OCI-M2 (cell line): Measurements from ENCODE around the gene LRRC8E.
"Not testable (repeated sequence)": the region's sequence is repeated elsewhere in the genome, so short reads cannot be mapped to it uniquely, and the experiment has no call there.

Source experiments
- DNase-seq: peaks from one replicate; lab custom pipeline; 2025; ENCODE audit not compliant: unreplicated experiment; lab: John Stamatoyannopoulos, UW

The LRRC8E gene

DNA sequence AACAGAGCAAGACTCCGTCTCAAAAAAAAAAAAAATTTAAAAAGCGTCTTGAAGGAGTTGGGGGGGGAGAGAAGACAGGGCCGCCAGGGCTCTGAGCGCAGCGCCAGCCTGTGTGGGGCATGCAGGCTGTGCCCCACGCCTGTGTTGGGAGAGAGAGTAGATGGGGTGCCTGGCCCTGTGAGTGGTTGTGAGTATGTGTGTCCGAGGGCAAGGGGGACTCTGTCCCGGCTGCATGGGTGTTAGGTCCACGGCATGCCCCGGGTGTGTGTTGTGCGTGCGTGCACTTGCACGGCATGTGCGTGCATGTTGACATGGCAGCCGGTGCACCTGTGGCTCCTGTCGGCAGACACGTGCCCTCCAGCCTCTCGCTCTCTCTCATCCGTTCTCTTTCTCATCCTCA is 18.8 kb downstream of the LRRC8E start:
- no peak for DNase-seq

- DNase-seq: no peak
Observed at GRCh38 chr19:7907544-7907943, 19.2 kb downstream of the LRRC8E start.

DNA sequence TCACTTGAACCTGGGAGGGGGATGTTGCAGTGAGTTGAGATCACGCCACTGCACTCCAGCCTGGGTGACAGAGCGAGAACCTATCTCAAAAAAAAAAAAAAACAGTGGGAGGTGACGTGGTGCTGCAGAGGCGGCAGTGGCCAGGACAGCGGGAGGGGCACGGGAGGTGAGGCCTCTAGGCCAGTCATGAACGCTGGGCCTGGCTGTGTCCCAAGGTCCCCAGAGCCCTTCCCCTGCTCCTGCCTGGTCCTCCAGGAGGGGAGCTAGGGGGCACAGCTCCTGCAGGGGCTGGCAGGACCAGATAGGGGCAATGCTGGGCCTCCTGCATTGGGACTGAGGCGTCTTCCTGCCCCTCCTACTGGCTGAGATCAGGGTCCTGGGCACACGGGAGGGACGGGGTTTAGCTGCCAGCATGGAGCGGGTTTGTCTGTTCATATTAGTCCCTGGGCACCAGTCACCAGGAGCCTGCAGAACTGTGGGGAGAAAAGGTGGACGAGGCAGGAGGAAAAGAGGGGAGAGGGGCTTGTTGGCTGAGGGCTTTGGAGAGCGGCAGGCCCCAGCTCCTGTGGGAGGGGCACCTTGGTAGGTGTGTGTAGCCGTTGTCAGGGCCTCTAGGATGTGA is 19.9 kb downstream of the LRRC8E start:
- DNase-seq: no peak

DNA sequence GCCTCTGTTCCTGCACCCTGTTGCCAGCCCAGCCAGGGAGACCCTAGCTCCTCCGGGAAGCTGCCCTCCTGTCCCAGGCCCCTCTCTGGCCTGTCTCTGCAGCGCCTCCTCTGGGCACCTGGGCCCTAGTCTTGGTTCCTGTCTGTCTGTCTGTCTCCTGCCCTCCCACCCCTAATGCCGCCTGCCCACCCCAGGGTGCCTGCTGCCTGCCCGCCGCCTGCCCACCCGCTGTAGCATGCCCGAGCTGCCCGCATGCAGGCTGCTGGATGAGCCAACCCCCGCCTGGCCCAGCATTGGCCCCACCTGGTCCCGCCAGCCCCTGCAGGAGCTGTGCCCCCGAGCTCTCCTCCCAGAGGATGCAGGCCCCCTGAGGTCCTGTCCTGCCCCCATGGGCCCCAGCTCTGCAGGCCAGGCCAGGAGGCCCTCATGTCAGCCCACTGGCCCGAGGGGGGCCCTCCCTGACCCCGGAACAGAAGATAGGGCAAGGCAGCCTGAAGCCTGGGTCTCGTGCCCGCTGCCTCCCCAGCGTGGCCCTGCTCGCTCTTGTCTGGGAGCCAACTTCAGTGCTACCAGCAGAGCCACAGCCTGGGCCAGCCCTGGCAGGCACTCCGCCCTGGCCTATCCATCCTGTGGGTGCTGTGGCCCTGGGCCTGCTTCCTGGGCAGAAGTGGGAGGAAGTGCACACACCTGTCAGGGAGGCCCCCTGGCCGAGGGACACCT is 20.6 kb downstream of the LRRC8E start:
- no peak for DNase-seq

GRCh38 chr19:7909471-7910067 is 21.3 kb downstream of the LRRC8E start:
- no peak for DNase-seq

DNA sequence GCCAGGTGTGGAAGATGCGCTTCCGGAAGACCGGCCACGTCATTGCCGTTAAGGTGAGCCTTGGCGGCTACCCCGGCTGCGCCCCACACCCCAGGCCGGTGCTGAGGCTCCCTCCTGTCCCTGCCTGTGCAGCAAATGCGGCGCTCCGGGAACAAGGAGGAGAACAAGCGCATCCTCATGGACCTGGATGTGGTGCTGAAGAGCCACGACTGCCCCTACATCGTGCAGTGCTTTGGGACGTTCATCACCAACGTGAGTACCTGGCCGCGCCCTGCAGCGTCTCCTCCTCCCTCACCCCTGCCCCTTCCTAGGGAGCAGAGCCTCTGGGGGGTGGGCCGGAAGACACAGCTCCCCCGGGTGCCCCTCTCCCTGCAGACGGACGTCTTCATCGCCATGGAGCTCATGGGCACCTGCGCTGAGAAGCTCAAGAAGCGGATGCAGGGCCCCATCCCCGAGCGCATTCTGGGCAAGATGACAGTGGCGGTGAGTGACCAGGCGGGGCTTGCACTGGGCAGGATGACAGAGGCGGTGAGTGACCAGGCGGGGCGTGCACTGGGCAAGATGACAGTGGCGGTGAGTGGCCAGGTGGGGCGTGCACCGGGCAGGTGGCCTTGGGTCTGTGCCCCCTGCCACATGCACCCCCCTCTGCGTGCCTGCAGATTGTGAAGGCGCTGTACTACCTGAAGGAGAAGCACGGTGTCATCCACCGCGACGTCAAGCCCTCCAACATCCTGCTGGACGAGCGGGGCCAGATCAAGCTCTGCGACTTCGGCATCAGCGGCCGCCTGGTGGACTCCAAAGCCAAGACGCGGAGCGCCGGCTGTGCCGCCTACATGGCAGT is 22.2 kb downstream of the LRRC8E start:
- DNase-seq: no peak

DNA sequence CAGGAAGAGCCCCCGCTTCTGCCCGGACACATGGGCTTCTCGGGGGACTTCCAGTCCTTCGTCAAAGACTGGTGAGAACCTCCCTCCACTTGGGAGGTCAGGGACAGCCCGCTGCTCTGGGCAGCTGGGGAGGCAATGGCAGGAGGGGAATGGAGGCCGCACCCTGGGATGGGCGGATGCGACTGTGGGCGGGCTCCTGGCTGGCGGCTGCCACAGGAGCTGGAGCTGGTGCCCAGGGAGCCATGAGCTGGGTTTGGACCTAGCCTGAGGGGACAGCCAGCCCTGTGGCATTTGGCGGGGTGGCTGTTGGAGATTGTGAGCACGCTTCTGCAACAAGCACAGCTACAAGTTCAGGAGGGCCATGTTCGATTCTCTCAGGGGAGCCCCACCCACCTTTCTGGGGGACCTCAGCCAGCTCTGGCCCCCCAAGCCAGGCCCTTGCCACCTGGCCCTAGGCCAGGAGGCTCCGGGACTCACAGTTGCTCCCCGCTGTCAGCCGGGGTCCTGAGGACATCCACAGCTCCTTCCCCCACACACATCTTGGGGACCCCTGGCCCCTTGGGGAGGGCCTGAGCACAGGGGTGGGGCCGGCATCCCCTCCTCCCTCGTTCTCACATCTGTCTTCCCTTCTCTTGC is 23.3 kb downstream of the LRRC8E start:
- DNase-seq: no peak

GRCh38 chr19:7912144-7912696 is 23.9 kb downstream of the LRRC8E start:
- DNase-seq: no peak

GRCh38 chr19:7912697-7913564 is 24.6 kb downstream of the LRRC8E start:
- no peak for DNase-seq

DNA sequence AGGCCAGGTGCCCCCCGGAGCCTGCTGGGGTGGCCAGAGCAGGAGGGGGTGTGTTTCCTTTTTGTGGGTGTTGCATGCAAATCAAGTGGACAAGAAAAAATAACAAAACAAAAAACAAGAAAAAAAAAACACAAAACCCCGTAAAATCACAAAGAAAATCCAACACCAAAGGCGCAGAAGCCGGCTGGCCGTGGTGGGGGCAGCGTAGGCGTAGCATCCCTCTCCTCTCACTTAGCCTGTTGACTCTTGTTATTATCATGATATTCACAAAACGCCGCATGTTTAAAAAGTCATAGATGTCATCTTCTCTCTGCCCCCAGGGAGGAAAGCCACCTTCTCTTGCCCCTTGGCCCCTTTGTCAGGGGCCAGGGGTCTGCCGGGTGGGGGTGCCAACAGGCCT is 25.3 kb downstream of the LRRC8E start:
- no peak for DNase-seq

DNA sequence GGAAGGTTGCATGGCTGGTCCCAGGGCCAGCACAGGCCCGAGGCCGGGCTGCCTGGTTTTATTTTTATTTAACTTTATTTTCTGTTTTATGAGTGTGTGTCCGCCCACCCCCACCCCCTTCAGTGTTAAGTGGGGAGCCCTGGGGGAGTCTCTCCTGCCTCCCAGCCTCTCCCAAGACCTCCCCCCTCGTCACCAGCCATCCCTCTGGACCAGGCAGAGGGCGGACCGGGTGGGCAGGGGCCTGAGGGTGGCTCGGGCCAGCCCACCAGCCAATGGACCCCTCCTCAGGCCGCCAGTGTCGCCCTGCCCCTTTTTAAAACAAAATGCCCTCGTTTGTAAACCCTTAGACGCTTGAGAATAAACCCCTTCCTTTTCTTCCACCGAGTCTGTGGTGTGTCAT is 25.8 kb downstream of the LRRC8E start:
- DNase-seq: no peak

DNA sequence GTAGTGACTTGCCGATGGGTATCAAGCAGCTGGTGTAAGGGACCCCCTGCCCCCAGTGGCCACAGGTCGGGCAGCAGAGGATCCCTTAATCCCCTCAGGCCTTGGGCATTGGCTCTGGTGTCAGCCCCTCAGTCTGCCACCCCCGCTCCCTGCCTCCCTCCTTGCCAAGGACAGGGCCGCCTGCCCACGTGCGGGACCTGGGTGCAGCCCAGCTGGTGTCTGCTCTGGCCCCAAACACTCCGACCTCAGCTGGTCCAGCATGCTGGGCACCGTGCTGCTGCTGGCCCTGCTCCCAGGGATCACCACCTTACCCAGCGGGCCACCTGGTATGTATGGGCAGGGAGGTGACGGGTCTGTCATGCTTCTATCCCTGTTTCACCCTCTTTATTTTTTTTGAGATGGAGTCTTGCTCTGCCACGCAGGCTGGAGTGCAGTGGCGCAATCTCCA is 26.3 kb downstream of the LRRC8E start, which contains the start of gene TGFBR3L:
TSS of gene TGFBR3L (plus strand) at position 233 of the 448 bp plus-strand sequence.
- DNase-seq: no peak

- DNase-seq: no peak
Observed at GRCh38 chr19:7915250-7916102, 27.2 kb downstream of the LRRC8E start.

DNA sequence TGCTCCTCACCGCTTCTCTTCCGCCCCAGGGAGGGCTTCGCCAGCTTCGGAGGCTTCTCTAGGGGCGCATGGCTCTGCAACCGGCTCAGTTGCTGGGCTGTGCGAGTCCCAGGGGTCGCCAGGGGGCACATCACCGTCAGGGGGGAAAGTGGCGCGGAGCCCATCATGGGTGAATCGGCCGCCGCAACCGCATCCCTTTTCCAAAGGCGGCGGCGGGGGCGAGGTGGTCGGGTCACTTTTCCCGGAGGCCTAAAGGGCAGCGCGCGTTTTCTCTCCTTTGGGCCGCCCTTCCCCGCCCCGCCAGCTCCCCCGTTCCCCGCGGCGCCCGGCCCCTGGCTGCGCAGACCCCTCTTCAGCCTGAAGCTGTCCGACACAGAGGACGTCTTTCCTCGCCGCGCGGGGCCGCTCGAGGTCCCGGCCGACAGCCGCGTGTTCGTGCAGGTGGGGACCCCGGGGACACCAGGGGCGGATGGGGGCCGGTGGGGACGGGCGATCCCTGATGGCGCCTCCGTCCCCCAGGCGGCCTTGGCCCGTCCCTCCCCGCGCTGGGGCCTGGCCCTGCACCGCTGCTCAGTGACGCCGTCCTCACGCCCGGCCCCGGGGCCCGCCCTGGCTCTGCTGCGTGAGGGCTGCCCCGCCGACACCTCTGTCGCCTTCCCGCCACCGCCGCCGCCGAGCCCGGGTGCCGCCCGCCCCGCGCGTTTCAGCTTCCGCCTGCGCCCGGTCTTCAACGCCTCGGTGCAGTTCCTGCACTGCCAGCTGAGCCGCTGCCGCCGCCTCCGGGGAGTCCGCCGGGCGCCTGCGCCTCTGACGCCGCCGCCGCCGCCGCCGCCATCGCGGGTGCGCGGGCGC is 28.0 kb downstream of the LRRC8E start:
- DNase-seq: no peak

DNA sequence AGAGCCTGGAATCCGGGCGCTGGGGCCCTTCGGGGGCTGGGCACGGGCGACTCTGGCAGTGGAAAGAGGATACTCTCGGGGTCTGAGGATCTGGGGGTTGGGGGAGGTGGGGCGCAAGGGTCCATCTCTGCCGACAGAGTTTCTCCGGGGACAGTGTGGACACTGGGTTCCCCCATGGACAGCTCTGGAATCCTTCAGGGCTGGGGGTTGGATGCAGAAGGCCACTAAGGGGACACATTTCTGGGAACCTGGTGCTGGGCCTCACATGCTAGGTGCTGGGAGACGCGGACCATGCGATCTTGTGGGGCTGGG is 28.6 kb downstream of the LRRC8E start:
- no peak for DNase-seq

DNA sequence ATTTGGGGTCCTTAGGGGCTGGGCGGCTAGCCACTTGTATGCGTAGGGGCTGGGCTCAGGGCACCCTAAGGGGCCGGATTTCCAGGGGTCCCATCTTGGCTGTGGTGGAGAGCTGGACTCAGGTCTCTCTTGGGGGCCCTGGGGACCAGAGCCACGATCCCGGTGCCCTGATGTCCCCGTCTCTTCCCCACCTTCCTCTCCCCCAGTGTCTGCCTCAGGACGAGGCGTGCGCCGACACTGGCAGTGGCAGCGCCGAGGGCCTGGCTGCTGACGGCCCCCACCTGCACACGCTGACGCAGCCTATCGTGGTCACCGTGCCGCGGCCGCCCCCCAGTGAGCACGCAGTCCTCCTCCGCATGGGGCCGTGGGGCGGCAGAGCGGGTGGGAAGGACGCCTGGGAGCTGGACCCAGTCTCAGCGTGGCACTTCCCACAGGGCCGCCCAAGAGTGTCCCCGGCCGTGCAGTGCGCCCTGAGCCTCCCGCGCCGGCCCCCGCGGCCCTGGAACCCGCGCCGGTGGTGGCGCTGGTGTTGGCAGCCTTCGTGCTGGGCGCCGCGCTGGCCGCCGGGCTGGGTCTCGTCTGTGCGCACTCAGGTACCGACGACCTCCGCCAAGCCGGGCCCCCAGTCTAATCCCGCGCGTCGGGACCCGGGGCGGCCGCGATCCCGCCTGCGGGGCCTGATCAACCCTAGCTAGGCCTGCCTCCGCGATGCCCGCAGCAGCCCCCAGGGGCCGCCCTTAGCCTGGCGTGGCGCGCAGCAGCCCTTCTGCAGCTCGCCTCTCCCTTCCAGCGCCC is 29.2 kb downstream of the LRRC8E start:
- DNase-seq: no peak

GRCh38 chr19:7918062-7918614 is 29.8 kb downstream of the LRRC8E start:
- DNase-seq: not testable (repeated sequence)
